HG03066 (cell line): ENCODE data around the gene PSMG1.

ENCODE experiments used
- ATAC-seq: cut with Tn5 transposase; IDR thresholded peaks from one replicate; pipeline ENCODE4 v1.9.1; 2021; ENCODE audit warnings: low read depth; ENCODE audit not compliant: unreplicated experiment

The PSMG1 gene

DNA sequence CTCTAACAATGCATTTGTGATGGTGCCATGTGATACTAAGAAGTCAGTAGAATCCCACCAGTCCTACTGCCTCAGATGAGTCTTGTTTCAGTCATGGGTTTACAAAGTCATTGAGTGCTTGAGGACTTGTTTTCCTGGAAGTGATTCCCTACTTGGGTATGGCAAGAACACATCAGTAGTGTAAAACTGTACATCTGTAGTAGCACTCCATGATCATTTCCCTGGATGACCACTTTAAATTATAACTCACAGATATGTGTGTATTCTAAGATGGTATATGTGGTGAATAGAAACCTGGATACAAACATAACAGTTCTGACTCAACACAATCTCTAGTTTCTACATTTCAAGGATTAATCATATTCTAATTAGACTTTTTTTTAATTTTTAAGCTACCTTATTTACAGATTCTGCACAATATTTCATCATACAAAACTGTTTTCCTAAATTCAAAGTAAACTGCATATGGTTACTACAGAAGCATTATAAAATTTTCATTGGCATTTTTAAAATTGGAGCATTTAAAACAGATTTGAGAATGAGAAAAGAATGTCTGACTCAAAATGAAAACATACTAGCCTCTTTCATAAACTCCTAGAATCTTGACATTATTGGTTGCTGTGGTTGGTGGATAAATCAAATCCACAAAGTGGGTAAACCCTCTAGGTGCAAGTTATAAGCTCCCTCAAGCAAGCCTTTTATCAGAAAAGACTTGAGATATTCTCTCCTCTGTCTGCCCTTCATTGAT lies 6.8 kb upstream of the PSMG1 start:
- no peak for ATAC-seq

DNA sequence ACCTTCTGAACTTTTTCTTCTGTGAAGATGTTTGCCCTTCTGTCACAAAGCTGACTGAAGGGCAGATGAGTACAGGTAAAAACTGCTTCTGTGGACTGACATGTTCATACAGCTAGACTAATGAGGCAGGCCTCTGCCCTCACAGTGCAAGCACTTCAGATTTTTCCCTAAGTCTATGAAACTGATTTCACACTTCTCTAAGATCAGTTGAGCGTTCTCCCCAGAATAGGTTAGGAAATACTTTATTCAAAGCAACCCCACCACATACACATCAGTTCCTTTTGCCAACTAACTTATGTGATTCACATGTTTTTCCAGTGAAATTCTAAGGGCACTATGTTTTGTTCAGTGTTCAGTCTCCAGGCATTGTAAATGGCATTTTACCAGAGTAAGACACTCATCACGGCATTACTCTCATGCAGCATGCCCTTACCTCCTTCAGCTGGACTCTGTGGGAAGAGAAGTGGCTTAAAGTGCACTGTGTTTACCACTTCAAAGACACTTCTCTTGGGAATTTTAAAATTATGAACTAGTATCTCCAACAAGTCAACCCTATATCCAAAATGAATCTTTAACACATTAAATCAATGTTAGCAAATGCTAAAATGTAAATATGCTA lies 5.4 kb upstream of the PSMG1 start:
- no peak for ATAC-seq

- no peak for ATAC-seq
Observed at GRCh38 chr21:39187141-39187540, 3.9 kb upstream of the PSMG1 start.

GRCh38 chr21:39186676-39187075 lies 3.4 kb upstream of the PSMG1 start:
- no peak for ATAC-seq

- no peak for ATAC-seq
Observed at GRCh38 chr21:39185157-39185556, 1.9 kb upstream of the PSMG1 start.

DNA sequence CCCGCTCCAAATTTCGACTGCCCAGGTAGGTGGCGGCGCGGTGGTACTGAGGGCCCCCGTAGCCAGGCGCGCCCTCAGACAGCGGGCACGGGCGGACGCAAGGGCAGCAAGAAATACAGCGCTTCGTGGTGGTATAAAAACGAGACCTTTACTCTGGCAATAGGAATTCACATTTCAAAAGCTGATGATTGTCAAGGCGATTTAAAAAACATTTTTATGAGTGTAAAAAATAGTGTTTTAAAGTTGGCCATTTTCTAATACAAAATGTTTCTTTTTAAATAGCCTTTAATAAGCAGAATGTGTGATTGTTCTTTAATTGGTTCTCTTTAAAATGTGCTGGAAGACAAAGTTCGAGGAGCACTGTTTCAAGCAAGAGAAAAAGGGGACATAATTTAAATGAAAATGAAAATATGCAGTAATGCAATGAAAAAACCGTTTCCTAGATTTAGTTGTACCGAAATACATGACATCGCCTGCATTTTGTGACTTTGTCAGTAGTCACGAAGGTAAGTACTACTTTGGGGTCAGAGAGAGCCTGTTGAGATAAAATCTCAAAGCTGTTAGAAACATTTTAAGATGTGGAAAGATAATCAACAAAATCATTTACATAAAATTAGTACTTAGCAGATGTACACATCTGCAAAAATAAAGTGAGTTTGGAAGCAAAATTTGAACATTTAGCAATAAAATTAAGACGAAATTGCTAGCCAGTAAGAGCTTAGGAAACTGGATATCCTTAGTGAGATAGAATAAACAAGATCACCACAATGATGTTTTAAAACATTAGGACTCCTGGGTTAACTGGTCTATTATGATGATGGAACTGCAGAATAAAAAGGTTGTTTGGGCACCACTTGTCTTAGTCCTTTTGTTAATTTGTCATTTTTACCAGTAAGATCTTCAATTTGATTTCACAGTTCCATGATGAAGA lies 1.1 kb upstream of the PSMG1 start:
- ATAC-seq, result no peak

DNA sequence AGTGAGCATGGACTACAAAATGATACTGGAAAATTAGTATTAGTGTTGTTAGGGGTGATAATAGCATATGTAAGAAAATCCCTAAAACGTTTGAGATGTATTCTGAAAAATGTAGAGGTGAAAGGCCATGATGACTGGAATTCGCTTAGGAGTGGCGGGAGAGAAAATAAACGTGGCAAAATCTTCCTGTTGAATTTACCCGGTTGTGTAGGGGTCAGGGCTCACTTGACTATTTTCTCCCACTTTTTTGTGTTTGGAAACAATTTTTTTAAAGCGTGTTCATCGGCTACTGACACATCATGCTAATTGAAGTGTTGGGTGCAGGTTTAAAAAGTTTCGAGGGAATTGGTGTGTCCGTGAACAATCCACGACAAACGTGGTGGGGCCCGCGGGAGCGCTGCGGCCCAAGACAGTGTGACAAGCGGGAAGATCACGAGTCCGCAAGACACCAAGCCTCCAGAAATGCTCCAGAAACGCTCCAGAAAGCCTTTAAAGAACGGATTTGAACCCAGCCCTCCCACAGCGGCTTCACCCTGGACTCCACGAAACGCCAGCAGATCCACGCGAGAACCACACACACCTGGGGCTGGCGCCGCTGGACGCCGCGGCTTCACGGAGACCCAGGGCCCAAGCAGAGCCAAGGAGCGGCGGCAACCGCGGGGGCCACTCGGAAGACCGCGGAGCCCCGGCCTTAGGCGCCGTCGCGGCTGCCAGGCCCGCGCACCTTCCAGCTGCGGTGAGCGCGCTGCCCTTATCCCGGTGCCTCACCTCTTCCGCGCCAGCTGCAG lies 573 bp downstream of the PSMG1 start:
- ATAC-seq, result peak; percentile 22

- ATAC-seq, result no peak
Observed at GRCh38 chr21:39182016-39182415, 1.2 kb downstream of the PSMG1 start.

DNA sequence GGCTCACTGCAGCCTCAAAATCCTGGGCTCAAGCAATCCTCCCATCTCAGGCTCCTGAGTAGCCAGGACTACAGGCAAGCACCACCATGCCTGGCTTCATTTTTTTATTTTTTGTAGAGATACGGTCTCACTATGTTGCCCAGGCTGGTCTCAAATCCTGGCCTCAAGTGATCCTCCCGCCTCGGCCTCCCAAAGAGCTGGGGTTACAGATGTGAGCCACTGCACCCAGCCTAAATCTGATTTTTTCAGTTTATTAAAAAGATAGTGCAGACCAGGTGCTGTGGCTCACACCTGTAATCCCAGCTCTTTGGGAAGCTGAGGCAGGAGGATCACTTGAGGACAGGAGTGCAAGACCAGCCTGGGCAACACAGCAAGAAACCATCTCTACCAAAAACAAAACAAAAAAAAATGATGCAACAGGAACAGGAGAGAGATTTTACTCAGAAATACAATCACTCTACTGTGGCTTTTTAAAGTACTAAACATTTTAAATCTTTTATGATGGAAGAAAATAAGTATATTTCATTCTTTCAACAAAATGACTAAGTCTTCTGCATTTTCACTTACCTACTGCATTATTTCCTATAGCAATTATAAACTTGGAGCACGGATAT lies 1.9 kb downstream of the PSMG1 start:
- no peak for ATAC-seq

DNA sequence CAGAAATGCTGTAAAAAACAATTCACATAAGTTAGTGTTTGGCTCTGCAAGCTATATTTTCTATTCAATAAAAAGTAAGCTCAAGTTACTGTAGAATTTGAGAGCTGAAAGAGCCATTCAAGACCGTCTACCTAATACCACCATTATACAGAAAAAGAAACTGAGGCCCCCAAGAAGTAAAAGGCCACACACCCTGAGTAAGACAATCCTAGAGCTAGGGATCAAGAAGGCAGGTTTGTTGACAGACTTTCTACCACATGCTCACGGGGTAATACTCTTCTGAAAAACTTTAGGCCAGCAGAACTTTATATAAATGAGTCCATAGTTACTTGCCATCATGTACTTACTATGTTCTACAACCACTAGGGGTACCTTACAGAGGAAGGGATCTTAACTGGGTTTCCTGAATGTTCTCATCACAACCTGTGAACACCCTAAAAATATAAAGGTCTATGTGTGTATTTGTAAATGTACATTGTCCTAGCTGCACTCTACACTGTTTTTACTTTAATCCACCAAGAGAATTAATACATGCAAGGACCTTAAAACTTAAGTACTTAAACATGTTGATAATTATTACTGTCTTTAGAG lies 2.7 kb downstream of the PSMG1 start:
- no peak for ATAC-seq

DNA sequence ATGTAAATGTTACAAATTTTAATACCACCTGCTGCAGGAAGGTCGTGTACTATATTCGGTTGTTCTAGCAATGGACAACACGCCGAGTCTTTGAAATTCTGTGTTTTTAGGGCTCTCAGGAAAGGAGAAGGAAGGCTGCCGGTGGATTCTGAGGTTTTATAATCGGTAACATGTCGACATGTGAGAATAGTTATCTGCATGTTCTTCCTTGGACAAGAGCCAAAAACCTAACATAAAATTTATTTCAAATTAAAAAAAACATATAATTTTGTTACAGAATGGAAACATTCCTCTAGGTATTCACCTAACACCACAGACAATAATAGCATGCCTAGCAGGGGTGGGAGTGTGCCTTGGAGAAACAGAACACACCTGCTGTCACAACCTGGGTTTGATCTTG lies 4.8 kb downstream of the PSMG1 start:
- no peak for ATAC-seq

- ATAC-seq, result no peak
Observed at GRCh38 chr21:39176271-39176709, 7.0 kb downstream of the PSMG1 start.

DNA sequence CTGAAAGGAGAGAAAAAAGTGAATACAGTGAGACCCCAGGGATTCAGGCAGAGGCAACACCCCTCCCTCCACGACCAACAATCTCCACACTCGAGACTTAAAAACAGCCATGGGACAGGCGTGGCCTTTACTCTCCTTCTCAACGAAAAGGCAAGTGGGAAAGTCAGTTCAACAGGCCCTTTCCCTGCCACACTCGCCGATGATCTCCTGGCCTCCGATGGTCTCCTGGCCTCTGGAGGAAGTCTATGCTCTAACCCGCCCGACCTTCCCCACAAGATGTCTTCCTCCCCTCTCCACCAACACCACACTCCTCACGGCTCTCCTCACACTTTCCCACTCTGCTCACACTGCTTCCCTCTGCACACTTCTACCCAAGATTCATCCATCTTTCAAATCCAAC lies 7.6 kb downstream of the PSMG1 start:
- ATAC-seq, result no peak

- ATAC-seq, result no peak
Observed at GRCh38 chr21:39175154-39175553, 8.1 kb downstream of the PSMG1 start.

DNA sequence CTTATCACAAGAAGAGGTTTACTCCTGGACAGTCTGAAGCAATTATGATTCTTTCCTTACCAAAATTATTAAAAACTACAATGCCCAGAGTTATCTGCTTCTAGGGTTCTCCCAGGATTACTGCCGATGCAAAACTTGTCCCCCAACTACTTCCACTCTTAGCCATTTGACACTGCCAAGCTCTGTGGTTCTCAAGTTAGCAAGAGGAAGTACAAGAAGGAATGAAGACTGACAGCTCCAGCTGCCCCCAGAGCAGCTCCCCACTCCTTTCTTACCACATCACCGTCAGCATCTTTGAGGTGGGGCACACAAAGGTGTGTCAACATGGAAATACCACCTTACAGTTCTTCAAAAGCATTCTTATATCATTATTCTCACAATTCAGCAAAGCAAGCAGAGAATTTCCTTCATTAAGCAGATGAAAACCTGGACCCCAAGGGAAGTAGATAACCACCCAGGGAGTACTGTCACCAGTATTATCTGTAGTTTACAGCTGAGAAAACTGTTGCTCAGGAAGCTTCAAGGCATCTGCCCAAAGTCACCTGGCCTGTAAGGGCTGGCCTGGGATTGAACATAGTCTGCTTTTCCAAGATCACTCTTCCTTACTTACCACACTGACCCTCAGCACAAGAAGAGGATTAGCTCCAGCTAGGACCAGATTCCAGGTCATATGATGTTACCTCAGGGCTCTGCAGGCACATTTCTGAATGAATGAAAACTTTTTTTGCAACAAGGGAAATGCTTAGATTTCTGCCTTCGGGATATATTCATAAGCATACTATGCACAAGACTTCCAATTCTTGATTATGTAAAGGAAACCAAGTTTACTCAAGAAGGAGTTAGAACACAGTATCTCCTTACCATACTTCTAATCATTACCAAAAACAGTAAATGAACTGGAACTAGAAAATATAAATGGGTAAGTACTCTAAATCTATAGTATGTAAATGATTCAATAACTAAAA lies 9.3 kb downstream of the PSMG1 start:
- ATAC-seq, result no peak

DNA sequence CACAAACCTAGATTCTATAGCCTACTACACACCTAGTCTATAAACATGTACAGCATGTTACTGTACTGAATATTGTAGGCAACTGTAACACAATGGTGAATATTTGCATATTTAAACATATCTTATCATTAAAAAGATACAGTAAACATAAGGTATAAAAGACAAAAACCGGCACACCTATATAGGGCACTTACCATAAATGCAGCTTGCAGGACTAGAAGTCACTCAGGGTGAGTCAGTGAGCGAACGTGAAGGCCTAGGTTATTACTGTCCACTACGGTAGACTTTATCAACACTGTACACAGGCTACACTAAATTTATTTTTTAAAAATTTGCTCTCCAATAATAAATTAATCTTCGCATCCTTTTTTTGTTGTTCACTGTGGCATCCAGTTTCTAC lies 13.3 kb downstream of the PSMG1 start:
- no peak for ATAC-seq

DNA sequence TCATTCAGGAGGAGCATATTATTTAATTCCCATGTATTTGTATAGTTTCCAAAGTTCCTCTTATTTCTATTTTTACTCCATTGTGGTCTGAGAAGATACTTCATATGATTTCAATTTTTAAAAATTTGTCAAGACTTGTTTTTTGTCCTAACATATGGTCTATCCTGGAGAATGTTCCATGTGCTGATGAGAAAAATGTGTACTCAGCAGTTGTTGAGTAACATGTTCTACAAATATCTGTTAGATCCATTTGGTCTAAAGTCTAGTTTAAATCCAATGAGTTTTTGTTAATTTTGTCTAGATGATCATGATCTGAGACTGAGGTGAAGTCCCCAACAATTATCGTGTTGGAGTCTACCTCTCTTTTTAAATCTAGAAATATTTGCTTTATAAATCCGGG lies 14.5 kb downstream of the PSMG1 start:
- no peak for ATAC-seq

GRCh38 chr21:39164523-39164922 lies 18.7 kb downstream of the PSMG1 start:
- ATAC-seq, result no peak

DNA sequence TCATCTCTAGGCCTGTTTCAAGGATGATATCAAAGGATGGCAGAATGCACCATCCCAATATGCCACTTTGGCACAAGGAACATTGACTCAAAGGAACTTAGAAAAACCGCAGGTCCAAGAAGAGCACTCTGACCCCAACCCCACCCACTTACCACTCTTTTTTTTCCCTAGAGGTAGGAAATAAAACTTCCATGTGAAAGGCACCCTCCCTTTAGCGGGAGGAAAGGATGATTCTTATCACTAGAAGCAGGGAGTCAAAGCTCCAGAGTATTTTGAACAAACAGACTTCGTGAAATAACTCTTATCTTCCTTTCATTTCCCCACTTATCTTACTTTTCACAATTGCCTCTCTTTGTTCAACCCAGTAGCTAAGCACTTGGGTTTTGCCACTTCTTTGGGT lies 22.2 kb downstream of the PSMG1 start:
- no peak for ATAC-seq
